ENCODE data around the gene PRDM5. TPM values are rescaled to one million over a fixed set of nuclear protein-coding genes. Genes with fewer than 3 reads are reported as not detected.

The PRDM5 gene
- polyA plus RNA-seq, 1 donor from 2014 or later: 1.6 TPM

GRCh38 chr4:120733054-120733453, 189.5 kb downstream of the PRDM5 start:
- H3K9ac ChIP-seq (ENCODE audit: low read length): no peak overlapping the region
- no peaks in the 10 kb centered on the region for H4K20me1 ChIP-seq (ENCODE audit: insufficient read depth)
- TF ChIP-seq REST (IDR thresholded peaks at IDR 0.05; ENCODE audit: borderline replicate concordance): no peak
- TF ChIP-seq SMC3 (conservative IDR thresholded peaks at IDR 0.05; ENCODE audit: poor library complexity): no peak
- no peak for TF ChIP-seq CTCF (IDR thresholded peaks at IDR 0.05; ENCODE audit: poor library complexity, severe bottlenecking)
- no peak for TF ChIP-seq EZH2 (IDR thresholded peaks at IDR 0.05; ENCODE audit: borderline replicate concordance, insufficient read depth, low read length, poor library complexity, severe bottlenecking)
- no peak for TF ChIP-seq POLR2AphosphoS5 (IDR thresholded peaks at IDR 0.05)
- TF ChIP-seq MXI1 (conservative IDR thresholded peaks at IDR 0.05; ENCODE audit: poor library complexity, severe bottlenecking): no peak
- no peak for TF ChIP-seq RAD21 (conservative IDR thresholded peaks at IDR 0.05)
- TF ChIP-seq EP300 (conservative IDR thresholded peaks at IDR 0.05; ENCODE audit: poor library complexity, severe bottlenecking): no peak
- TF ChIP-seq TAF1 (IDR thresholded peaks at IDR 0.05; ENCODE audit: low read depth): no peak
- no peaks in the 10 kb centered on the region for H3K79me2 ChIP-seq (replicated peaks; ENCODE audit: insufficient read depth, low read length)
- no peak overlapping the region for H3K27ac ChIP-seq (ENCODE audit: low read length)
- no peaks in the 10 kb centered on the region for H3F3A ChIP-seq (ENCODE audit: insufficient read depth, low read length, poor library complexity, severe bottlenecking)
- H3K36me3 ChIP-seq (ENCODE audit: insufficient read depth, low read length): no peaks in the 10 kb centered on the region
- H3K4me3 ChIP-seq (ENCODE audit: low read length): no peak overlapping the region
- no peaks in the 10 kb centered on the region for H3K9me3 ChIP-seq (ENCODE audit: low read length)
- H3K4me2 ChIP-seq (ENCODE audit: low read length): no peak overlapping the region
- no peak overlapping the region for H2AFZ ChIP-seq (ENCODE audit: low read depth, low read length)
- H3K27me3 ChIP-seq (ENCODE audit: insufficient read depth, low read depth, low read length): no peaks in the 10 kb centered on the region
- no peaks in the 10 kb centered on the region for H3K9me2 ChIP-seq (ENCODE audit: insufficient read depth, low read length)

GRCh38 chr4:120731561-120731960, 191.0 kb downstream of the PRDM5 start:
- H3K79me2 ChIP-seq (replicated peaks; ENCODE audit: insufficient read depth, low read length): no peaks in the 10 kb centered on the region

More at GRCh38 chr4:120731561-120731960, 191.0 kb downstream of the PRDM5 start:
- no peak overlapping the region for H3K27ac ChIP-seq (ENCODE audit: low read length)
- no peaks in the 10 kb centered on the region for H3K27me3 ChIP-seq (ENCODE audit: insufficient read depth, low read depth, low read length)
- no peaks in the 10 kb centered on the region for H3K9me2 ChIP-seq (ENCODE audit: insufficient read depth, low read length)
- no peaks in the 10 kb centered on the region for H3K9me3 ChIP-seq (ENCODE audit: low read length)
- H2AFZ ChIP-seq (ENCODE audit: low read depth, low read length): no peak overlapping the region
- H3K36me3 ChIP-seq (ENCODE audit: insufficient read depth, low read length): no peaks in the 10 kb centered on the region
- no peak for TF ChIP-seq REST (IDR thresholded peaks at IDR 0.05; ENCODE audit: borderline replicate concordance)
- no peak for TF ChIP-seq EZH2 (IDR thresholded peaks at IDR 0.05; ENCODE audit: borderline replicate concordance, insufficient read depth, low read length, poor library complexity, severe bottlenecking)
- no peak for TF ChIP-seq SMC3 (conservative IDR thresholded peaks at IDR 0.05; ENCODE audit: poor library complexity)
- no peak for TF ChIP-seq POLR2AphosphoS5 (IDR thresholded peaks at IDR 0.05)
- TF ChIP-seq EP300 (conservative IDR thresholded peaks at IDR 0.05; ENCODE audit: poor library complexity, severe bottlenecking): no peak
- no peak for TF ChIP-seq CTCF (IDR thresholded peaks at IDR 0.05; ENCODE audit: poor library complexity, severe bottlenecking)
- no peak for TF ChIP-seq RAD21 (conservative IDR thresholded peaks at IDR 0.05)
- no peak for TF ChIP-seq MXI1 (conservative IDR thresholded peaks at IDR 0.05; ENCODE audit: poor library complexity, severe bottlenecking)
- TF ChIP-seq TAF1 (IDR thresholded peaks at IDR 0.05; ENCODE audit: low read depth): no peak
- no peak overlapping the region for H3K4me3 ChIP-seq (ENCODE audit: low read length)
- no peak overlapping the region for H3K9ac ChIP-seq (ENCODE audit: low read length)
- no peak overlapping the region for H3K4me2 ChIP-seq (ENCODE audit: low read length)
- H3F3A ChIP-seq (ENCODE audit: insufficient read depth, low read length, poor library complexity, severe bottlenecking): no peaks in the 10 kb centered on the region
- no peaks in the 10 kb centered on the region for H4K20me1 ChIP-seq (ENCODE audit: insufficient read depth)
